H54 (cell line): ENCODE measurements around the gene TWIST2.

ENCODE experiments used
- DNase-seq: peaks from one replicate; pipeline ENCODE4 v3.0.0; 2011; ENCODE audit warnings: low spot score, mixed read lengths; ENCODE audit not compliant: insufficient read length
- FAIRE-seq: peaks from 3 replicates; lab custom pipeline; 2011; peaks lifted over from hg19 to GRCh38; lab: Jason Lieb, UNC
- POLR2A ChIP-seq: IDR thresholded peaks from 2 replicates; pipeline ENCODE4 v1.6.1; 2011; ENCODE audit warnings: low read depth, mild to moderate bottlenecking, low read length

TWIST2 gene

GRCh38 chr2:238820197-238820596 is 27.7 kb upstream of the TWIST2 start:
- FAIRE-seq (no peak), DNase-seq (no peak)
- TF ChIP-seq POLR2A = no peak

GRCh38 chr2:238820916-238821315 is 27.0 kb upstream of the TWIST2 start:
- DNase-seq = peak; percentile 17
- TF ChIP-seq POLR2A = no peak
- FAIRE-seq = no peak

DNA sequence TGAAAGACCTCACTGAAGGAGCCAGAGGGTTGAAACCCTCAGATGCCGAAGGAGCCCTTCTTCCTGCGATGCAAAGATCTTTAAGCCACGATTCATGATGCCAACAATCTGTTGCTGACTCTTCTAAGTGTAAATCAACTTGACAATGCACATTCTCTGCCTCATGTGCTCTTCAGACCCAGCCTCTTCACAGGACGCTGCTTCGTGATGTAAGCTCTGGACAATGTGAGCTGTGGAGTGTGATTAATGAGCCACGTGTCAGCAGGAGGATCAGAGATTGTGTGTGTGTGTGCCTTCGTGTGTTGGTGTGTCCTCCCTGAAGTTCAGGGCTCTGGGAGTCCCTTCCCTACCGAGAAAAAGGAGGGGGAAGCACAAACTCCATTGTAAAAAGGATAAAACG is 26.5 kb upstream of the TWIST2 start:
- no peak for TF ChIP-seq POLR2A
- FAIRE-seq (no peak), DNase-seq (no peak)

DNA sequence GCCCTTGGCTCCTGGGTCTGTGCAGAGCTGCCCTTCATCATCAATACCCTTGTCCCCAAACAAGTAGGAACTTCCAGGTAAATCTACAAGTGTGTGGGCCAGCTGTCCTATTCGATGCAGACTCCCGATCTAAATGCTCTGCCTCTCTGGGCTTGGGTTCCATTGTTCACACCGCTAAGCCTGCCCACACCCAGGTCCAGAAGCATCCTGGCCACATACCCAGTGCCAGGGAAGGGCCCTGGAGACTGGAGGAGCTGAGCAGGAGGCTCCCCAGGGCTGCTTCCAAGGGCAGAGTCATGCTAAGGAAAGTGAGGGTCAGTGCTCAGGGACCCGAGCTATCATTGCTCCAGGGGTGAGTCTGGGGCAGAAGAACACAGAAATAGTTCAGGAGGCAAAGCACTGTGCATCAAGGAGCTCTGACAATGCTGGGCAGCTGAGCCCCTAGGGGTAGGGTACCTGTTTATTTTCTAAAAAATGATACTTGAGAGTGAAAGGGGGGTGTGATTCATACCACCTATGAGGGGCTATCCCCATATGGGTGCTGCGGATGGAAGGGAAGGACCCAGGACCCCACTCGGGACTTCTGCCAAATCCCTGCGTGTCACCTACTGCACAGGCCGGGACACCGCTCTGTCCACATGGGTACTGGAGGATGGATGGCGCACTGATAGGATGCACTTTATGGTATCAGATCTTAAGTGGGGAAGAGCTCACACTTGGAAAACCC is 25.8 kb upstream of the TWIST2 start:
- no peak for FAIRE-seq
- no peak for TF ChIP-seq POLR2A
- no peak for DNase-seq

DNA sequence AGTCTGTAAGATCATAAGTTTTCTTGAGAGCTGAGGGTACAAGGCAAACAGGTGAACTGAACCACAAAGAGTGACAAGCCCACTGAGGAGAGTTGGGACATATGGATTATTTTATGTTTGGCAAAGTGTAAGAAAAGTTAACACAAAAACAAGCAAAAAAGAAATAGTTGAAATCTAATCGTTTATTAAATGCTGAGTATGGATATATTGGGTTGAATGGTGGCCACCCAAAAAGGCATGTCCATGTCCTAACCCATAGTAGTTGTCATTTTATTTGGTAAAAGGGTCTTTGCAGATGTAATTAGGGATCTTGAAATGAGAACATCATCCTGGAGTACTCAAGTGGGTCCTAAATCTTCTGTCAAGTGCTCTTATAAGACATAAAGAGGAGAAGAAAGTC is 24.9 kb upstream of the TWIST2 start:
- no peak for FAIRE-seq
- no peak for TF ChIP-seq POLR2A

GRCh38 chr2:238831177-238831576 is 16.7 kb upstream of the TWIST2 start:
- no peak for TF ChIP-seq POLR2A
- no peak for FAIRE-seq
- no peak for DNase-seq

More for the DNA sequence above, 24.9 kb upstream of the TWIST2 start:
- DNase-seq = no peak

DNA sequence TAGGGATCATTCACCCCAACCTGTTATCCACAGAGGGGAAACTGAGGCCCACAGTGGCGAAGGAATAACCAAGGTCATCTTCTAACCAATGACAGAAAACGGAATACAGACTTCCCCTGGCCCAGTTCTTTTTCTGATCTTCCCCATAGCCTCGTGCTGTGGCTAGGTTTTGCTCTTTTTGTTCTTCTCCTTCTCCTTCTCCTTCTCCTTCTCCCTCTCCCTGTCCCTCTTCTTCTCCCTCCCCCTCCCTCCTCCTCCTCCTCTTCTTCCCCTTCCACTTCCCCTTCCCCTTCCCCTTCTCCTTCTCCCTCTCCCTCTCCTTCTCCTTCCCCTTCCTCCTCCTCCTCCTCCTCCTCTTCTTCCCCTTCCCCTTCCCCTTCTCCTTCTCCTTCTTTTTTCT is 12.9 kb upstream of the TWIST2 start:
- FAIRE-seq = no peak

DNA sequence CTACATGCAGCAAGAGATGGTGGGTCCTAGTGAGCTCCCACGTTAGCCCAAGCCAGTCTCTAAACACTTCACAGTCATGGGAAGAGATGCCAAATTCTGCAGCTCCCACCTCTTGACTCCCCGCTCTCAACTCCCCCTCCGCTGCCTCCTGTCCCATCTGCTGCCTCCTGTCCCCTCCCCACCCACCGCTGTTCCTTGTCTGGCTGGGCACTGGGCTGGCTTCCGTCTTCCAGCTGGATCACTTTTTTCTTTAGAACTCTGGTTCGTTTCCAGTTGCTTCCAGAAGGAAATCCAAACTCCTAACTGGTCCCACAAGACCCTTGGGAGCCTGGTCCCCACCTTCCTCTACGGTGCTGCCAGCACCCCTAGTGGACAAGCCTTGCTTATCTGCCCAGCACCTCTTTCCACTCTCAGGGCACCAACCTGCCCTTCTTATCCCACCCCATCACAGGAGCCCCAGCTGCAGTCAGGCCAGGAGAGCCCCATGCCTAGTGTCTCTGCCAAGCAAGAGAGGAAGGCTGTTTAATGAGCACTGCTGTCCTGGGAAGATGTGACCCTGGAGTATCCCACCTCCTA is 12.1 kb upstream of the TWIST2 start:
- no peak for FAIRE-seq
- DNase-seq = no peak
- no peak for TF ChIP-seq POLR2A

More for the DNA sequence above, 12.9 kb upstream of the TWIST2 start:
- TF ChIP-seq POLR2A = no peak
- no peak for DNase-seq

DNA sequence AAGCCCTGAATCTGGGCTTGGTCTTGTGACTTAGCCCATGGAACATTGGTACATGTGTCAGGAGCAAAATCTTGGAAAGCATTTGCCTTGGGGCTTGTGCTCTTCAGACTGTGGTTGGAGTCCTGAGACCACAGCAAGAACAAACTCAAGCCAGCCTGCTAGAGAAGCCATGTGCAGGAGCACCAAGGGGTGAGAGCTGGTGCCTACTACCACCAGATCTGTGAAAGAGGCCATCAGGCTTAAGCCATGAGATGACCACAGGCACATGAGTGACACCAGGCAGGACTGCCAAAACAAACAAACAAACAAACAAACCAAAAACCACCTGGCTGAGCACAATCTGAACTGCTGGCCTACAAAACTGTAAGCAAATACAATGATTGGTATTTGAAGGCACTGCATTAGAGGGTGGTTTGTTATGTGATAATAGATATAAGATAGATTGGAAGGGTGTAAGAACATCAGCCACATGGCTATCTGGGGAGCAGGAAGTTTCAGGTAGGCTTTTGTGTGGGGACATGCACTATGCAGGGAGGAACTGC is 9.0 kb upstream of the TWIST2 start:
- FAIRE-seq (no peak), DNase-seq (no peak)
- TF ChIP-seq POLR2A = no peak

- no peak for DNase-seq
- no peak for FAIRE-seq
- TF ChIP-seq POLR2A = no peak
These were observed 8.5 kb upstream of the TWIST2 start for GRCh38 chr2:238839428-238839827.

GRCh38 chr2:238841542-238842164 is 6.2 kb upstream of the TWIST2 start:
- no peak for DNase-seq
- no peak for TF ChIP-seq POLR2A
- FAIRE-seq = no peak

DNA sequence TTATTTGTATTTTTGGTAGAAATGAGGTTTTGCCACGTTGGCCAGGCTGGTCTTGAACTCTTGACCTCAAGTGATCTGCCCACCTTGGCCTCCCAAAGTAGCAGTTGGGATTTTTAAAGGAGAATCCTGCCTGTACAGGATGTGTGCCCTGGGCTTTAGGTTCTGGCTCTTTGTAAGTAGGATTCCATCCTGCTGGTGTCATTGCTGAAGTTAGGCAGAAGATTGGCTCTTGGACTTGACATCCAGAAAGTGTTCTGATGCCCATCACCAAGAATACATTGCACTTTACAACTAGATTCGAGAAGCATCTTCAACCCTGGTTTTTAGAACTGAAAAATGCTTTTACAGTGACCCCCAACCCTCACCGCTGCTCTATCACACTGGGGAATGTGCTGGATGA is 4.4 kb upstream of the TWIST2 start:
- FAIRE-seq = no peak
- DNase-seq = no peak
- TF ChIP-seq POLR2A = no peak

DNA sequence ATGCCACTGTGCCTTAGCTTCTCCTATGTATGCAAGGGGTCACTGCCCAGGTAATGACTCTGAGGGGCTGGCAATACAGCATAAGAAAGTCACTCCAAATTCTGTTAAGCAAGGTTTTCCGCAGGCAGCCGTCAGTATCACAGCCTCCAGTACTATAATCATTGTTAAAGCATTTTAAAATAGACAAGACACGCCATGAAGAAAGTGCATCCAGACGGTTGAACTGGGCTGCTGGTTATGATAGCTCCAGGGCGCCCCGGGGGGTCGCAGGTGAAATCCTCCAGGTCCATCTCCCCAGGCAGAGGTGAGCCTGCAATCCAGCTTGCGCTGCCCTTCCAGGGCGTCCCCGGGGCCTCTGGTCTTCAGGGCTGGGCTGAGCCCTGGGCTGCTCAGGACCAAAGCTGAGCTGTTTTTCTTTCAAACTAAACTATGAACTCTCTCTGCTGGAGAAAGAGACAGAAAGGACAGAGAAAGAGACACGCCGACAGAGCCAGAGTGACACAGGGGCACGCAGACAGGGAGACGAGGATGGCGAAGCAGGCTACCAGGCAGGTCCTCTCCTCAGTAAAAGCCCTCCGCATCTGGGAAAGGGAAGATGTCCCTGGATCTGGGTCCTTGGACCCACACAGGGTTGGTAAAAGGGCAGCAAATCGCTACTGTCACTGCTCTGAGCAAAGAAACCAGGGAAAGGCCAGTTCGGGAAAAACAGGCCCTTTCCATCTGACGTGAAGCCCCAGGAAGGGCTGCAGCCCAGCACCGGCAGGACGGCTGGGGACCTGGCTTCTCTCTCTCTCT is 2.1 kb upstream of the TWIST2 start:
- FAIRE-seq (no peak), DNase-seq (no peak)
- no peak for TF ChIP-seq POLR2A

DNA sequence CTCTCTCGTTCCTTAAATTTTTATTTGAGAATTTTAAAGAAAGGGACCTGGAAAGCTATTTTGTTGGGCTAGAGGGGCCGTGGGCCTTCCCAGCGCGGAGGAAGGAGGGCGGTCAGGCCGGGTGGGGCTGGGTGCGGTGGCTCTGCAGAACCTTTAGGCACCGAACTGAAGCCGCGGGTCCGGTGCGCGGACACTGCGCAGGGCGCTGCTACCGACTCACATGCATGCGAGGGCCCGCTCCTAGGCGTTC is 1.6 kb upstream of the TWIST2 start:
- FAIRE-seq = no peak
- DNase-seq = no peak
- TF ChIP-seq POLR2A = no peak
